H9 (cell line): ENCODE data around the gene IER5. TPM values are rescaled to one million over a fixed set of nuclear protein-coding genes. Genes with fewer than 3 reads are reported as not detected.

ENCODE experiments used
- DNase-seq: peaks from one replicate; pipeline ENCODE4 v3.0.0-alpha.2; 2017
- H2AFZ ChIP-seq: one replicate; pipeline ENCODE4 v1.6.1; 2013; ENCODE audit warnings: mild to moderate bottlenecking, low read length, control low read depth, moderate library complexity
- H2AK5ac ChIP-seq: 2 replicates; pipeline ENCODE4 v1.6.1; 2013; ENCODE audit warnings: low read length, control low read depth, mixed read lengths; ENCODE audit not compliant: insufficient read length
- H2BK120ac ChIP-seq: one replicate; pipeline ENCODE4 v1.6.1; 2013; ENCODE audit warnings: low read depth, mild to moderate bottlenecking, low read length, control low read depth, inconsistent platforms; ENCODE audit not compliant: poor library complexity, severe bottlenecking
- H2BK12ac ChIP-seq: 2 replicates; pipeline ENCODE4 v1.6.1; 2013; ENCODE audit warnings: low read length, control low read depth, mixed read lengths, low read depth; ENCODE audit not compliant: insufficient read length
- H2BK15ac ChIP-seq: 2 replicates; pipeline ENCODE4 v1.6.1; 2013; ENCODE audit warnings: low read depth, low read length, control low read depth
- H2BK20ac ChIP-seq: one replicate; pipeline ENCODE4 v1.6.1; 2013; ENCODE audit warnings: low read depth, mild to moderate bottlenecking, low read length, control low read depth, inconsistent platforms; ENCODE audit not compliant: poor library complexity, severe bottlenecking
- H2BK5ac ChIP-seq: 2 replicates; pipeline ENCODE4 v1.6.1; 2013; ENCODE audit warnings: low read length, control low read depth, mixed read lengths; ENCODE audit not compliant: insufficient read length
- H3K14ac ChIP-seq: 2 replicates; pipeline ENCODE4 v1.6.1; 2013; ENCODE audit warnings: low read length, control low read depth; ENCODE audit not compliant: insufficient read depth
- H3K18ac ChIP-seq: 2 replicates; pipeline ENCODE4 v1.6.1; 2013; ENCODE audit warnings: low read depth, mild to moderate bottlenecking, mixed read lengths, low read length, control low read depth; ENCODE audit not compliant: insufficient read length
- H3K23ac ChIP-seq: 2 replicates; pipeline ENCODE4 v1.6.1; 2013; ENCODE audit warnings: low read length, control low read depth, mixed read lengths, low read depth; ENCODE audit not compliant: insufficient read length
- H3K23me2 ChIP-seq: 2 replicates; pipeline ENCODE4 v1.6.1; 2013; ENCODE audit warnings: low read depth, mild to moderate bottlenecking, mixed read lengths, low read length, control low read depth; ENCODE audit not compliant: insufficient read length, poor library complexity, severe bottlenecking
- H3K27ac ChIP-seq: 2 replicates; pipeline ENCODE4 v1.5.1; 2013; ENCODE audit warnings: low read length, control low read depth, mixed read lengths, low read depth; ENCODE audit not compliant: insufficient read length
- H3K27me3 ChIP-seq: 2 replicates; pipeline ENCODE4 v1.6.1; 2013; ENCODE audit warnings: low read length, control low read depth, inconsistent platforms; ENCODE audit not compliant: insufficient read depth
- H3K4ac ChIP-seq: 2 replicates; pipeline ENCODE4 v1.6.1; 2013; ENCODE audit warnings: low read depth, mild to moderate bottlenecking, control low read depth, inconsistent platforms, low read length, moderate library complexity
- H3K4me1 ChIP-seq: 2 replicates; pipeline ENCODE4 v1.6.1; 2013; ENCODE audit warnings: low read length, control low read depth, inconsistent platforms; ENCODE audit not compliant: insufficient read depth
- H3K4me2 ChIP-seq: 2 replicates; pipeline ENCODE4 v1.6.1; 2013; ENCODE audit warnings: low read length, control low read depth, mixed read lengths; ENCODE audit not compliant: insufficient read length, insufficient read depth
- H3K56ac ChIP-seq: 2 replicates; pipeline ENCODE4 v1.6.1; 2013; ENCODE audit warnings: low read depth, mild to moderate bottlenecking, mixed read lengths, low read length, control low read depth; ENCODE audit not compliant: insufficient read length
- H3K79me1 ChIP-seq: 2 replicates; pipeline ENCODE4 v1.6.1; 2013; ENCODE audit warnings: low read depth, mild to moderate bottlenecking, moderate library complexity, low read length, control low read depth, inconsistent platforms; ENCODE audit not compliant: insufficient read depth, poor library complexity, severe bottlenecking
- H3K79me2 ChIP-seq: 2 replicates; pipeline ENCODE4 v1.6.1; 2013; ENCODE audit warnings: low read length, control low read depth, inconsistent platforms; ENCODE audit not compliant: insufficient read depth
- H3K9ac ChIP-seq: 2 replicates; pipeline ENCODE4 v1.6.1; 2013; ENCODE audit warnings: low read length, control low read depth, mixed read lengths; ENCODE audit not compliant: insufficient read length; ENCODE audit errors: extremely low read depth
- H3K9me3 ChIP-seq: one replicate; pipeline ENCODE4 v1.6.1; 2013; ENCODE audit warnings: low read depth, low read length, inconsistent platforms; ENCODE audit not compliant: control insufficient read depth
- H3T11ph ChIP-seq: one replicate; pipeline ENCODE4 v1.6.1; 2013; ENCODE audit warnings: mild to moderate bottlenecking, low read length, control low read depth, inconsistent platforms
- H4K20me1 ChIP-seq: one replicate; pipeline ENCODE4 v1.6.1; 2013; ENCODE audit not compliant: control insufficient read depth, insufficient read length, insufficient read depth
- H4K5ac ChIP-seq: 2 replicates; pipeline ENCODE4 v1.6.1; 2013; ENCODE audit warnings: low read depth, mild to moderate bottlenecking, mixed read lengths, low read length, control low read depth; ENCODE audit not compliant: insufficient read length
- H4K8ac ChIP-seq: replicated peaks from 2 replicates; pipeline ENCODE4 v1.6.1; 2013; ENCODE audit warnings: low read length, control low read depth, mixed read lengths, low read depth; ENCODE audit not compliant: insufficient read length
- H4K91ac ChIP-seq: 2 replicates; pipeline ENCODE4 v1.6.1; 2013; ENCODE audit warnings: low read depth, mild to moderate bottlenecking, moderate library complexity, mixed read lengths, low read length, control low read depth; ENCODE audit not compliant: insufficient read length
- H3K27ac Mint-ChIP-seq, 3 experiments: 2 replicates in 2 of 3; 3 replicates in 1 of 3; pipeline ENCODE4 v1.8.0; 2020 to 2021; ENCODE audit warnings: mixed read lengths in 3 of 3, mild to moderate bottlenecking in 1 of 3, moderate library complexity in 1 of 3
- H3K27me3 Mint-ChIP-seq: 2 replicates; pipeline ENCODE4 v1.8.0; 2021; ENCODE audit warnings: low read depth, mild to moderate bottlenecking, moderate library complexity, mixed read lengths
- H3K36me3 Mint-ChIP-seq, 3 experiments: 2 replicates in 2 of 3; 3 replicates in 1 of 3; pipeline ENCODE4 v1.8.0; 2020 to 2021; ENCODE audit warnings: low read depth in 3 of 3, mixed read lengths in 3 of 3; ENCODE audit not compliant: insufficient read depth in 1 of 3
- H3K4me1 Mint-ChIP-seq, 2 experiments: 2 replicates each; pipeline ENCODE4 v1.8.0; 2020; ENCODE audit warnings: mixed read lengths in 2 of 2
- H3K4me3 Mint-ChIP-seq, 2 experiments: 2 replicates in 1 of 2; 3 replicates in 1 of 2; pipeline ENCODE4 v1.8.0; 2020 to 2021; ENCODE audit warnings: mild to moderate bottlenecking in 2 of 2, mixed read lengths in 2 of 2, moderate library complexity in 1 of 2
- H3K9me3 Mint-ChIP-seq, 2 experiments: 2 replicates in 1 of 2; 3 replicates in 1 of 2; pipeline ENCODE4 v1.8.0; 2020; ENCODE audit warnings: mild to moderate bottlenecking in 2 of 2, mixed read lengths in 2 of 2, moderate library complexity in 1 of 2
- CTCF ChIP-seq: fragments of 200-600 bp; sonication (generic); conservative IDR thresholded peaks from 3 replicates; pipeline ENCODE4 v1.8.0; 2021; ENCODE audit warnings: antibody characterized with exemption, mild to moderate bottlenecking
- WGBS: extraction: QIAGEN DNeasy Blood & Tissue Kit; methylation state at CpG from one replicate; pipeline ENCODE4 v1.1.7; 2013; ENCODE audit warnings: missing lambda C conversion rate, low lambda C conversion rate, mixed read lengths; ENCODE audit not compliant: insufficient read length; ENCODE audit errors: extremely low coverage; 5-methylcytosine and 5-hydroxymethylcytosine counted together
- total RNA-seq: library from RNA; stranded (reverse); gene quantifications from 2 replicates; pipeline ENCODE4 v1.2.1, GENCODE V29; 2021

The IER5 gene
- total RNA-seq, 1 experiment from 2014 or later = 6.7 TPM

DNA sequence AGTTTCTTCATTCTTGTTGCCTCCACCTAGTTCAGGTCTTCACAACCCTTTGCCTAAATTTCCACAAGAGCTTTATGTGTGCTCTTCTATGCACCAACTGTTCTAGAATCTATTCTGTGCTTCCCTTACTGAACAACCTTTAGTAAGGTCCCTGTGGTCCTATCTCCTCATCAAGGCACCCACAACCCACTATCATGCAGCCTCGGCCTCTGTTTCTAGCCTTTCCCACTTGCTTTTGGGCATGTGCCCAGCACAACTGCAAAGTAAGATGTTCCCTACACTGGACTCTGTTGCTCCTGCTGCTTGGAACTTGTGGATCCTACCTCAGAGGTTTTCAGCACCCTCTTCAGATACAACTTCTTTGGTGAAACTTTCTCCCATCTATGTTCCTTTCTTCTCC, 2.4 kb upstream of the IER5 start:
- H3K27me3 Mint-ChIP-seq = peaks cover 33% of the 10 kb centered on the region
- Histone ChIP-seq H2BK15ac (no peak overlapping the region), H4K20me1 (peaks cover 2% of the 10 kb centered on the region), H3K18ac (no peak overlapping the region), H3K4me2 (no peak overlapping the region), H2BK120ac (no peak overlapping the region), H3K79me1 (no peaks in the 10 kb centered on the region), H3K27ac (no peak overlapping the region), H3K56ac (no peak overlapping the region), H3K23me2 (peaks cover 14% of the 10 kb centered on the region), H3K79me2 (no peaks in the 10 kb centered on the region), H2BK20ac (no peak overlapping the region), H2BK5ac (no peak overlapping the region), H2AFZ (no peak overlapping the region), H2BK12ac (no peak overlapping the region), H4K91ac (no peak overlapping the region), H2AK5ac (no peak overlapping the region), H3K4me1 (0 out of 2 replicates have a peak, but pooled peaks cover 3% of the 10 kb centered on the region), H3T11ph (no peak overlapping the region), H3K23ac (no peak overlapping the region), H3K4ac (no peak overlapping the region), H4K8ac (no peak overlapping the region), H3K9me3 (no peaks in the 10 kb centered on the region), H3K14ac (no peak overlapping the region), H3K27me3 (peaks cover 9% of the 10 kb centered on the region), H3K9ac (no peak overlapping the region), H4K5ac (no peak overlapping the region)
- no peak overlapping the region for H3K4me3 Mint-ChIP-seq
- WGBS = no CpG with 5 or more reads among the region's 1 CpG
- TF ChIP-seq CTCF = no peak
- H3K4me1 Mint-ChIP-seq = peaks cover 20 to 21% of the 10 kb centered on the region in 2 experiments
- H3K27ac Mint-ChIP-seq = no peak overlapping the region
- no peak for DNase-seq
- H3K36me3 Mint-ChIP-seq = peaks cover 0 to 2% (median 0%) of the 10 kb centered on the region in 3 experiments; a peak in 1 of 7 replicates
- peaks cover 0 to 2% of the 10 kb centered on the region in 2 experiments; a peak in 1 of 5 replicates for H3K9me3 Mint-ChIP-seq
